Type B pancreatic cell (in vitro differentiated cells): ENCODE results near the gene OR1L6. TPM values are rescaled to one million over a fixed set of nuclear protein-coding genes. Genes with fewer than 3 reads are reported as not detected.

Experiments
- DNase-seq: peaks from one replicate; pipeline ENCODE4 v3.0.0; 2021; ENCODE audit warnings: mixed read lengths; ENCODE audit not compliant: unreplicated experiment; ENCODE audit errors: extremely low spot score
- H3K27ac Mint-ChIP-seq: 2 replicates; pipeline ENCODE4 v1.8.0; 2021; ENCODE audit warnings: mild to moderate bottlenecking, mixed read lengths
- H3K27me3 Mint-ChIP-seq: 2 replicates; pipeline ENCODE4 v1.8.0; 2021; ENCODE audit warnings: mixed read lengths
- H3K36me3 Mint-ChIP-seq: 2 replicates; pipeline ENCODE4 v1.8.0; 2021; ENCODE audit warnings: mixed read lengths
- H3K4me1 Mint-ChIP-seq: one replicate; pipeline ENCODE4 v1.8.0; 2021; ENCODE audit warnings: mixed read lengths; ENCODE audit not compliant: unreplicated experiment
- H3K4me3 Mint-ChIP-seq: 2 replicates; pipeline ENCODE4 v1.8.0; 2021; ENCODE audit warnings: mild to moderate bottlenecking, mixed read lengths
- H3K9me3 Mint-ChIP-seq: 2 replicates; pipeline ENCODE4 v1.8.0; 2021; ENCODE audit warnings: mixed read lengths
- total RNA-seq: library from RNA; stranded (reverse); gene quantifications from 2 replicates; pipeline ENCODE4 v1.2.1, GENCODE V29; 2021; ENCODE audit warnings: low replicate concordance
- TF ChIP-seq, protein P1 (sequence below): fragments of 200-600 bp; sonication (generic); conservative IDR thresholded peaks from 2 replicates; pipeline ENCODE4 v1.5.0; 2021; ENCODE audit warnings: antibody characterized with exemption, mild to moderate bottlenecking

The OR1L6 gene
- total RNA-seq, 1 donor from 2014 or later = not detected

DNA sequence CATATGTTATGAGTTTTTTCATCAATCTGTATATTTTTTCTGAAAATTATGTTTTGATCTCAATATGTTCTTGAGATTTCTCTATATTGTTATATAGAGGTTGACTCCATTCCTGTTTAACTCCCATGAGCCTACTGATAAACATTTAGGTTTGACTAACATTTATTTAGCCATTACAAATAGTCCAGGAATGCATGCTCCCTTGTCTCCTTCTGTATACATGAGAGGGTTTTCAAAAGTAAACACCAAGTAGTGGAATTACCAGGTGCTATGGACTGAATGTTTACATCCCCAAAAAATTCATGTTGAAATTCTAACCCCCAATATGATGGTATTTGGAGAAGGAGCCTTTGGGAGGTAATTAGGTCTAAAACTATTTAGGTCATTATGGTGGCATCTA, 43.2 kb downstream of the OR1L6 start:
- H3K4me3 Mint-ChIP-seq = no peak overlapping the region
- TF ChIP-seq, protein P1, sequence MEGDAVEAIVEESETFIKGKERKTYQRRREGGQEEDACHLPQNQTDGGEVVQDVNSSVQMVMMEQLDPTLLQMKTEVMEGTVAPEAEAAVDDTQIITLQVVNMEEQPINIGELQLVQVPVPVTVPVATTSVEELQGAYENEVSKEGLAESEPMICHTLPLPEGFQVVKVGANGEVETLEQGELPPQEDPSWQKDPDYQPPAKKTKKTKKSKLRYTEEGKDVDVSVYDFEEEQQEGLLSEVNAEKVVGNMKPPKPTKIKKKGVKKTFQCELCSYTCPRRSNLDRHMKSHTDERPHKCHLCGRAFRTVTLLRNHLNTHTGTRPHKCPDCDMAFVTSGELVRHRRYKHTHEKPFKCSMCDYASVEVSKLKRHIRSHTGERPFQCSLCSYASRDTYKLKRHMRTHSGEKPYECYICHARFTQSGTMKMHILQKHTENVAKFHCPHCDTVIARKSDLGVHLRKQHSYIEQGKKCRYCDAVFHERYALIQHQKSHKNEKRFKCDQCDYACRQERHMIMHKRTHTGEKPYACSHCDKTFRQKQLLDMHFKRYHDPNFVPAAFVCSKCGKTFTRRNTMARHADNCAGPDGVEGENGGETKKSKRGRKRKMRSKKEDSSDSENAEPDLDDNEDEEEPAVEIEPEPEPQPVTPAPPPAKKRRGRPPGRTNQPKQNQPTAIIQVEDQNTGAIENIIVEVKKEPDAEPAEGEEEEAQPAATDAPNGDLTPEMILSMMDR = no peak
- no peaks in the 10 kb centered on the region for H3K36me3 Mint-ChIP-seq
- no peaks in the 10 kb centered on the region for H3K4me1 Mint-ChIP-seq
- H3K27me3 Mint-ChIP-seq = peaks cover 10% of the 10 kb centered on the region
- no peak for DNase-seq
- H3K27ac Mint-ChIP-seq = no peak overlapping the region
- no peaks in the 10 kb centered on the region for H3K9me3 Mint-ChIP-seq

DNA sequence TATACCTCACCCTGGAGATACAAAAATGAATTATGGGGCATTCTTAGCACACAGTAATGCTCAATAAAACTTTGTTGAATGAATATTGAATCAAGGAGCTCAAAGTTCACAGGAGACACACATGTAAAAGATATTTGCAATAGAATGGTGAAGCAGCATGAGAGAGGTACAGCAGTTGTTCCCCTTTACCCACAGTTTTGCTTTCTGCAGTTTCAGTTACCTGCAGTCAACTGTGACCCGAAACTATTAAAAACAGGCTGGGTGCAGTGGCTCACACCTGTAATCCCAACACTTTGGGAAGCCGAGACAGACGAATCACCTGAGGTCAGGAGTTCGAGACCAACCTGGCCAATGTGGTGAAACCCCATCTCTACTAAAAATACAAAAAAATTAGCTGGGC, 44.2 kb downstream of the OR1L6 start:
- DNase-seq = no peak
- H3K4me3 Mint-ChIP-seq = no peak overlapping the region
- H3K27me3 Mint-ChIP-seq = peaks cover 9% of the 10 kb centered on the region
- H3K27ac Mint-ChIP-seq = no peak overlapping the region
- H3K36me3 Mint-ChIP-seq = no peaks in the 10 kb centered on the region
- no peaks in the 10 kb centered on the region for H3K4me1 Mint-ChIP-seq
- no peaks in the 10 kb centered on the region for H3K9me3 Mint-ChIP-seq
- TF ChIP-seq, protein P1 = no peak

DNA sequence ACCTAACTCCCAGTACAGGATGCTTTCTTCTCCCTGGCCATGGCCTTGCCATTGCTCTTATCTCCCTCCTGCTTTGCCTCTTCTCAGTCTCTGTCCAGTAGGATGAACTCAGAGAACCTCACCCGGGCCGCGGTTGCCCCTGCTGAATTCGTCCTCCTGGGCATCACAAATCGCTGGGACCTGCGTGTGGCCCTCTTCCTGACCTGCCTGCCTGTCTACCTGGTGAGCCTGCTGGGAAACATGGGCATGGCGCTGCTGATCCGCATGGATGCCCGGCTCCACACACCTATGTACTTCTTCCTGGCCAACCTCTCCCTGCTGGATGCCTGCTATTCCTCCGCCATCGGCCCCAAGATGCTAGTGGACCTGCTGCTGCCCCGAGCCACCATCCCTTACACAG, 46.7 kb downstream of the OR1L6 start, which contains the start of gene OR5C1:
OR5C1 (plus strand) TSS at position 103 of the 400 bp plus-strand sequence; CDS start at position 103, 0 bp downstream.
- no peak within 1 kb of the TSS for H3K27ac Mint-ChIP-seq
- peaks cover 1% of the 10 kb centered on the region for H3K36me3 Mint-ChIP-seq
- no peak within 1 kb of the TSS for H3K4me3 Mint-ChIP-seq
- no peaks in the 10 kb centered on the region for H3K4me1 Mint-ChIP-seq
- H3K9me3 Mint-ChIP-seq = no peaks in the 10 kb centered on the region
- TF ChIP-seq, protein P1 = no peak
- DNase-seq = no peak
- H3K27me3 Mint-ChIP-seq = peaks cover 8% of the 10 kb centered on the region

DNA sequence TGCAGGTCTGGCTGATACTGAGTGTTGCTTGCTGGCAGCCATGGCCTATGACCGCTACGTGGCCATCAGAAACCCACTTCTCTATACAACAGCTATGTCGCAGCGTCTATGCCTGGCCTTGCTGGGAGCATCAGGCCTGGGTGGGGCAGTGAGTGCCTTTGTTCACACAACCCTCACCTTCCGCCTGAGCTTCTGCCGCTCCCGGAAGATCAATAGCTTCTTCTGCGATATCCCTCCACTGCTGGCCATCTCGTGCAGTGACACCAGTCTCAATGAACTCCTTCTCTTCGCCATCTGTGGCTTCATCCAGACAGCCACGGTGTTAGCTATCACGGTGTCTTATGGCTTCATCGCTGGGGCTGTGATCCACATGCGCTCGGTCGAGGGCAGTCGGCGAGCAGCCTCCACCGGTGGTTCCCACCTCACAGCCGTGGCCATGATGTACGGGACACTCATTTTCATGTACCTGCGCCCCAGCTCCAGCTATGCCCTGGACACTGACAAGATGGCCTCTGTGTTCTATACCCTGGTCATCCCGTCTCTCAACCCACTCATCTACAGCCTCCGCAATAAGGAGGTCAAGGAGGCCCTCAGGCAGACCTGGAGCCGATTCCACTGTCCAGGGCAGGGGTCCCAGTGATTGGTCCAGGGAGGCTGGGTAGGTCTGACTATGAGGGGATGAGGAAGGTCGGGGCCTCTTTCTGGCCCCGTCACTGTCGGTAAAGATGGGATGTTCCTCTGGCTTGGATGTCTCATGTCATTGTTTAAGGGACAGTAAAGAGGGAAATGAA, 47.3 kb downstream of the OR1L6 start:
- Mint-ChIP-seq H3K4me3 (no peak overlapping the region), H3K4me1 (no peaks in the 10 kb centered on the region), H3K27me3 (peaks cover 13% of the 10 kb centered on the region), H3K36me3 (peaks cover 3% of the 10 kb centered on the region), H3K9me3 (no peaks in the 10 kb centered on the region), H3K27ac (no peak overlapping the region)
- DNase-seq = no peak
- TF ChIP-seq, protein P1 = no peak

DNA sequence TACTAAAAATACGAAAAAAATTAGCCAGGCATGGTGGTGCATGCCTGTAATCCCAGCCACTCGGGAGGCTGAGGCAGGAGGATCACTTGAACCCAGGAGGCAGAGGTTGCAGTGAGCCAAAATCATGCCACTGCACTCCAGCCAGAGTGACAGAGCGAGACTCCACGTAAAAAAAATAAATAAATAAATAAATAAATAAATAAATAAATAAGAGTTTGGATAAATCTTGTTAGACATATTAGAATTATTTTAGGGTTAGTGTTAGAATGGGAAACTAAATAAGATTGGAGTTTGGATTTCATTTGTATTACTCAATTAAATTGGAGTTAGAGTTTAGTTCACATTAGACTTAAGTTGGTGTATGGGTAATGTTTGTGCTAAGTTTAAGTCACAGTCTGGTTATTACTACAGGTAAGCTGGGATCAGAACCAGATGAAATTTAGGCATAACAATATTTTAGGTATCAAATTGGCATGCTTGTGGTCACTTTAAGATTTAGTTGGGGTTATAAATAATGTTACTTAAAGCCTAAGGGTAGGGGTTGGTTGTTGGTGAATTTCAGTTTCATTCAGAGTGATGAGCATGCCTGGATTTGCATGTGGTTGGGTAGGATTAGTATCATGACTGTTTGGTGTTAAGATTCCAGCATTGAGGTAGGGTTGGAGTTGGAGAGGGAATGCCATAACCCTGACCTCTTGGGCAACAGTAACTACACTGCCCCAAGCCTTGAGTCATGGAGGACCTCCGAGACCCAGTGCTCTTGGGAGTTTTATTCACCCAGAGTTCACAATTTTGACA, 50.0 kb downstream of the OR1L6 start:
- Mint-ChIP-seq H3K4me1 (no peaks in the 10 kb centered on the region), H3K36me3 (peaks cover 3% of the 10 kb centered on the region), H3K27me3 (peaks cover 8% of the 10 kb centered on the region), H3K27ac (no peak overlapping the region), H3K4me3 (no peak overlapping the region), H3K9me3 (no peaks in the 10 kb centered on the region)
- DNase-seq = no peak
- TF ChIP-seq, protein P1 = no peak
